GM21360 (cell line): ENCODE measurements around the gene GOLGA8G.
"Not testable (repeated sequence)": the region's sequence is repeated elsewhere in the genome, so short reads cannot be mapped to it uniquely, and the experiment has no call there.

Experiments
- ATAC-seq: cut with Tn5 transposase; IDR thresholded peaks from one replicate; pipeline ENCODE4 v1.9.1; 2021; ENCODE audit warnings: mild to moderate bottlenecking, moderate library complexity; ENCODE audit not compliant: unreplicated experiment

The GOLGA8G gene, protein sequence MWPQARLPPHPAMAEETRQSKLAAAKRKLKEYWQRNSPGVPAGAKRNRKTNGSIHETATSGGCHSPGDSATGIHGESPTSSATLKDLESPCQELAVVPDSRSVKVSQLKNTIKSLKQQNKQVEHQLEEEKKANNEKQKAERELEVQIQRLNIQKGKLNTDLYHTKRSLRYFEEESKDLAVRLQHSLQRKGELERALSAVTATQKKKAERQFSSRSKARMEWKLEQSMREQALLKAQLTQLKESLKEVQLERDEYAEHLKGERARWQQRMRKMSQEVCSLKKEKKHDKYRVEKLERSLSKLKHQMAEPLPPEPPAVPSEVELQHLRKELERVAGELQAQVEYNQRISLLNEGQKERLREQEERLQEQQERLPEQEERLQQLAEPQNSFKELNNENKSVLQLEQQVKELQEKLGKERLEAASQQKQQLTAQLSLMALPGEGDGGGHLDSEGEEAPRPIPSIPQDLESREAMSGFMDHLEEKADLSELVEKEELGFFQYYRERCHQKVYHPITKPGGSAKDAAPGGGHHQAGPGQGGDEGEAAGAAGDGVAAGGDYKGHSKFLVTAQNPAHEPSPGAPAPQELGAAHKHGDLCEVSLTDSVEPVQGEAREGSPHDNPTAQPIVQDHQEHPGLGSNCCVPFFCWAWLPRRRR

DNA sequence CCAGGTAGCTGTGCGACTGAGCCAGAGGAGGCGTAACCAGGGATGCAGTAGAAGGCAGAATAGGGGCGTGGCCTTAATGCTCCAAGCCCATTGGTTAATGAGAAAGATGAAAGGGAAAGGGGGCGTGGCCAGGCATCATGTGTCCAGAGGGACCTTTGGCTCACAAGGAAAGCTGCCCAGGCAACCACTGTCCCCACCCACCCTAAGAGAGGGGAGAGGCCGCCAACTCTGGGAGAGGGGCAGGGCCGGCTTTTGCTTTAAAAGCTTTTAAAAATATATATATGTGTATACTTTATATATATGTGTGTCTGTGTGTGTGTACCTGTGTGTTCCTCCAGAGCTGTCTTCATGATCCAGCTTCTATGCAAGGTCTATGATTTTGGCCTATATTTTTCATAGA lies at the start of gene GOLGA8G:
Gene GOLGA8G (minus strand): TSS at position 18 of the 400 bp plus-strand sequence. CDS start 62 bp downstream, outside the sequence.
- not testable (repeated sequence) for ATAC-seq

DNA sequence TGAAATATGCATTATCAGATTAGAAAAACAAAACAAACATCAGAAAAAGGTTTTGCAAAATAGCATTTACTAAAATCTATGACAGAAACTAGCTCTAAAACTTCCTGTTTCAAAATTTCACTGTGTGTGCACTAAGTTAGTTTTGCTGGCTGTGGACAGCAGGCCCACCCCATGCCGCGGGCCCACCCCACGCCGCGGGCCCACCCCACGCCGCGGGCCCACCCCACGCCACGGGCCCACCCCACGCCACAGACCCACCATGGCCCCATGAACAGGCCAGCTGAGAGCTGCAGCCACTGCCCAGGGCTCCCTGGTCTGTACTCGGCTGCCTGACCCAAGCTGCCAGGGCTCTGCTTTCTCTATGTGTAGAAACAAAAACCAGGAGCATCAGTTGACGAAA lies 40.6 kb upstream of the GOLGA8G start:
- not testable (repeated sequence) for ATAC-seq

DNA sequence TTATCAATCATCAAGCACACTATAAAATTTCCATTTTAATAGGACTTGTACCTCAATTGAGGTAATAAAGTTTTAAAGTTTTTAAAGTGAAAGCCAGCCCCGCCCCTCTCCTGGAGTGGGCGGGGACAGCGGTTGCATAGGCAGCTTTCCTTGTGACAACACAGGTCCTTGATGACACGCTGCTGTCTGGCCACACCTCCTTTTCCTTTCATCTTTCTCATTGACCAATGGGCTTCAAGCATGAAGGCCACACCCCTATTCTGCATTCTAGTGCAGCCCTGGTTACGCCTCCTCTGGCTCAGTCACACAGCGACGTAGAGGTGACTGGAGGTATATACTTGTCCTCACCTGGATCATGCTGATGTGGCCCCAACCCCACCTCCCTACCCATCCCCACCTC lies 20.5 kb upstream of the GOLGA8G start, which contains the start of gene GOLGA6L25:
Gene GOLGA6L25 (plus strand): TSS at position 301 of the 400 bp plus-strand sequence. CDS start 61 bp downstream, at position 362.
- ATAC-seq = not testable (repeated sequence)

DNA sequence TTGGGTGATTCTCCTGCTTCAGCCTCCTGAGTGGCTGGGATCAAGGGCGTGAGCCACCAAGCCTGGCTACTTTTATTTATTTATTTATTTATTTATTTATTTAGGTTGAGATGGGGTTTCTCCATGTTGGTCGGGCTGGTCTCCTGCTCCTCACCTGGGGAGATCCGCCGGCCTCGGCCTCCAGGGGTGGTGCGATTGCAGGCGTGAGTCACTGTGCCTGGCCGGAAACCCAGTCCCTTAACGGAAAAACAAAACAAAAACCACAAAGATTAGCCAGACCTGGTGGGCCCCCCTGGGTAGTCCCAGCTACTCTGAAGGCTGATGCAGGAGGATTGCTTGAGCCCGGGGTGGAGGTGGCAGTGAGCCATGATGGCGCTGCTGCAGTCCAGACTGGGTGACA lies 17.6 kb downstream of the GOLGA8G start:
- ATAC-seq = not testable (repeated sequence)

DNA sequence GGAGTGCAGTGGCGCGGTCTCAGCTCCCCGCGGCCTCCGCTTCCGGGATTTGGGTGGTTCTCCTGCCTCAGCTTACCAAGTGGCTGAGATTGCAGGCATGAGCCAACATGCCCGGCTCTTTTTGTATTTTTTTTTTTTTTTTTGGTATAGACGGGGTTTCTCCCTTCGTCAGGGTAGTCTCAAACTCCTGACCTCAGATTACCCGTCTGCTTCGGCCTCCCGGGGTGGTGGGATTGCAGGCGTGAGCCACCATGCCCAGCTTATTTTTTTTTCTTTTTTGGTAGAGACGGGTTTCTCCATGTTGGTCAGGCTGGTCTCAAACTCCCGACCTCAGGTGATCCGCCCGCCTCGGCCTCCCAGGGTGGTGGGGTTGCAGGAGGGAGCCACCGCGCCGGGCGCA lies 18.6 kb downstream of the GOLGA8G start:
- ATAC-seq = not testable (repeated sequence)

DNA sequence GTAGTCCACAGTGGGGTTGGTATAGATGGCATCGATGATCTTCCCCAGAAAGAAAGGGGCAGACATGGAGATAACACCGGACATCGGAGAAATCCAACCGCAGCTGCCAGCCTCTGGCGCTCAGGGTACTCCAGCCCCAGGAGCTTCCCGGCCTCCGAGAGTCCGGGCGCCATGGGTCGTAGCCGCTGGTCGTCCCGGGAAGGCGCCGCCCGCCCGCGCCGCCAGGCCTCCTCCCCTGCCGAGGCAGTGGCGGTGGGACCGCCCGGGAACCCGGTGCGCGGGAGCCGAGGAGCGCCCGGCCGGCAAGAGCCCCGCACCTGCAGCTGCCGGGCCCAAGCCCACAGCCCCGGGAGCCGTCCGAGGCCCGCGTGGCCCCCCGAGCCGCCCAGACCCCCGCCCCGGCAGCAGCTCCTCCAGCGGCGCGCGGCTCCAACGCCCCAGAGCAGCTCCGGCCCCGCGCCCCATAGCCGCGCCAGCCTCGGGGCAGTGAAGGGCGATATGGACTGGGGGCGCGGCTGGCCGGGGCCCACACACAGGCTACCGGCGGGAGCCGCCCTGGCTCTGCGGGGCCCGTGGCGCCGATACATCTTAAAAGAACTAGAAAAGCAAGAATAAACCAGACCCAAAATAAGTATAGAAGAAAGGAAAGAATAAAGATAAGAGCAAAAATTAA lies 24.4 kb downstream of the GOLGA8G start:
- ATAC-seq = not testable (repeated sequence)

DNA sequence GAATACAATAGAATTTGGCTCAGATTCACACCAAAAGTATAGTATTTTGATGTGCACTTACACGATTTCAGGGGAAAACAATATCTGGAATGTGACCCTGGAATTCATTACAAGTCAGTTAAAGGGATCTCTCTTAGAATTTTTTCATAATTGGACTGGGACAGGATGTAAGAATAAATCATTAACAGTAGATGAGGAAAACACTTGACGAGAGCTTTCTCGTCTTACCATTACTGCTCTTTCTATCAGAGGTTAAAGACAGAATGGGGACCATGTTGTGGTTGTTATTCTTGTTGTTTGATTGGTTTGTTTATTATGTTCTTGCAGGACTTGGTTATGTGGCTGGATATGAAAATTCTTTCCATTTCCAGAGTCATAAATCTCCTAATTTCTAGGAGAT lies 51.4 kb downstream of the GOLGA8G start:
- not testable (repeated sequence) for ATAC-seq
